Measurements from ENCODE around the gene ST6GALNAC3.
"Not testable (repeated sequence)": the region's sequence is repeated elsewhere in the genome, so short reads cannot be mapped to it uniquely, and the experiment has no call there.

Gene ST6GALNAC3

DNA sequence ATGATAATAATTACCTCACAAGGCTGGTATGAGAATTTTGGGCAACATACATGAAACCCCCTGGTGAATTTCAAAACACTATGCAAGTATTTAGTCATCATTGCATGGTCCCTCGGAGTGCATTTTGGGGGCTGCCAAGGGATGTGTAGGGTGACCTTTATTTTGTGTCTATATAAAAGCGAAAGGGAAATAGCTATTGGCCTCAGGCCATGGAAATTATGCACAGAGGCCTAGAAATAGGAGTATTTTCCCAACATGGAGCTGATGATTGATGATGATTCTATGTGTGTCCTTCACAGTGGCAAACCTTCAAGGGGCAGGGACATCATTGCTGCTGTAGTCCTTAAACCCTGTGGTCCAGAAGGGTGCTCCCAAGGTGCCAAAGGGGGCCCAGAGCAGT, 265.5 kb downstream of the ST6GALNAC3 start:
- no peak for DNase-seq (ENCODE audit: low read depth in 2 of 2)

DNA sequence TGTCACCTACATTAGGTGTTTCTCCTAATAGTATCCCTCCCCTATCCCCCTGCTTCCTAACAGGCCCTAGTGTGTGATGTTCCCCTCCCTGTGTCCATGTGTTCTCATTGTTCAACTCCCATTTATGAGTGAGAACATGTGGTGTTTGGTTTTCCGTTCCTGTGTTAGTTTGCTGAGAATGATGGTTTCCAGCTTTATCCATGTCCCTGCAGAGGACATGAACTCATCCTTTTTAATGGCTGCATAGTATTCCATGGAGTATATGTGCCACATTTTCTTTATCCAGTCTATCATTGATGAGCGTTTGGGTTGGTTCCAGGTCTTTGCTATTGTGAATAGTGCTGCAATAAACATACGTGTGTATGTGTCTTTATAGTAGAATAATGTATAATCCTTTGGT, 267.3 kb downstream of the ST6GALNAC3 start:
- not testable (repeated sequence) for DNase-seq (ENCODE audit: low read depth in 2 of 2)

DNA sequence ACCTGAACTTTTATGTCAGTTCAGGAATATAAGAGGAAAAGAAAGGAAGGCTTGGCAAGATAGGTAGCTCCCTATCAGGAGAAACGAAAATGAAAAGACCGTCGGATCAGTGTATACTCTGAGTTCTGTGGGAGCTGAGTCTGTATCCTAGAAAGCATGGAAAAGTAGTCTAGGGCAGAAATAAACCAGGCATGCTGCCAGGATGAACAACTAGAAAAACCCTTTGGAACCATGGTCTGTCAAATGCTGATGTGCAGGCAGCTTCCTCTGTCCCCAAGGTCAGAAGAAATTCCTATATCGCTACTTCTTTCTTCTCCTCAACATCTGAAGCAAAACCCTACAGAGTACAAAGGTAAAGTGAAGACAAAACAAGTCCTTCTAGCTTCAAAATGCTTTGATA, 268.8 kb downstream of the ST6GALNAC3 start:
- DNase-seq (ENCODE audit: low read depth in 2 of 2), result no peak

DNA sequence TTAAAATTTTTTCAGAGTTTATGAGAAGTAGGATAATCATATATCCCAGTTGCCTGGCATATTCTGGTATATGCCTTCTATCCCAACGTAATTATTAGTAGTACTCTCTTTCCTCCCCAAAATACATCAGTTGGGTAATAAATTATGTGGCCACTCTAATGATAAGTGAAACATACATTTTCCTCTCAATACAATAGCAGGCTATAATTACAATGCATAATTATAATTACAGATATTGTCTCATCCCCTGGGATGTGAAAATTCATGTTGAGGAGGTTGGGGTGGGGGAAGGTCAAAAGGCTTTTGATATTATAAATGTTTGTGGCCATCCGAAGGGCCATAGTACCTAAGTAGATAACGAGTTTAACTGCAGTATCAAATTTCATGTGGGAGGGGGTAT, 277.1 kb downstream of the ST6GALNAC3 start:
- DNase-seq (ENCODE audit: low read depth in 2 of 2), result no peak

GRCh38 chr1:76352741-76353435, 278.3 kb downstream of the ST6GALNAC3 start:
- no peak for DNase-seq (ENCODE audit: low read depth in 2 of 2)

DNA sequence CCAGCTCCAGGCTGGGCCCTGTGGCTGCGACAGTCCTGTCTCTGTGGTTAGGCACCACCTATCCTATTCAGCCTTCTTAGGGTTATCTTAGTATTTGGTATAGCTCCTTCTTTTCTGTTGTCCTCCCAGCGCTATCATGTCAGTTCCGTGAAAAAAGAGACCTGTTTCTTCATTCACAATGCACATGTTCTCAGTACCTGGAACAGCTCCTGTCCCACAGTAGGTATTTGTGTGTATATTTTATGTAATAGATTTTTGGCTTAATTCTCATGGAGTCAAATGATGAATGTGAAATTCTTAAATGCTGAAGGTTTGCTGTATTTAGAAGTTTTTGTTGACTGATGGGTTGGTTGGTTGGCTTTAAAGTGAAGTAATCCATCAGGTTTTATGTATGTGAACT, 279.7 kb downstream of the ST6GALNAC3 start:
- DNase-seq (ENCODE audit: low read depth in 2 of 2), result no peak

DNA sequence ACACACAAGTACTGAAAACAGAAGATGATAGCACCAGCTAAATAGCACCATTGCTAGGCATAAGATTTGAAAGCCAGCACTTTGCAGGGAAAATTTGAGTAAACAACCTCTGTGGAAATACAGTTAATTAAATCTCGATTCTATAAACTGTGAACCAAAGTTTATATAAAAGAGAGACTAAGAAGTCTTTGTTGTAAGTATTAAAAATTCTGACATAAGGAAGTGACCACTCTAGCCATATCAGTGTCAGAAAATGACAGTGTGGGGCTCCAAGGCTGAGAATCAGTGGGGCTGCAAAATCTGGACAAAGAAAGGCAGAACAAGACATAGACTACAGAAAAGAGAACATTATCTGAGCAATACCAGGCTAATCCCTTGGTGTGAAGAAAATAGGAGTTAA, 292.2 kb downstream of the ST6GALNAC3 start:
- DNase-seq (ENCODE audit: low read depth in 2 of 2), result no peak

GRCh38 chr1:76371941-76372340, 297.4 kb downstream of the ST6GALNAC3 start:
- DNase-seq (ENCODE audit: low read depth in 2 of 2), result no peak

DNA sequence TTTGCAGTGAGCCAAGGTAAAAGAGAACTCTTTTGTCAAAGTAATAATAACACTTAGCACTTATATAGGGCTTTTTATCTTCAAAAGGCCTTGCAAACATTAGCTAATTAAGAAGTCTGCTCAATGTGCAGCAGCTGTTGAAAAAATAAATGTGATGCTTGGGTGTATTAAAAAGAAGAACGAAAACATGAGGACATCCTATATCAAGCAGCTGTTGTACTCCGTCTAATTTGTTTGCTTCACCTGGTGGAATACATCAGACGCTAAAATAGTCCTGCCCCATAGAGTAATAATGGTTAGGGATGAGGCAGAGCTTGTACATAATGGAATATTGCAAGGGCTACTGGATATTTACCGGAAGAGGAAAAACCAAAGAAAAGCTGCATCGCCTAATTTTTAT, 299.5 kb downstream of the ST6GALNAC3 start:
- DNase-seq (ENCODE audit: low read depth in 2 of 2), result no peak

DNA sequence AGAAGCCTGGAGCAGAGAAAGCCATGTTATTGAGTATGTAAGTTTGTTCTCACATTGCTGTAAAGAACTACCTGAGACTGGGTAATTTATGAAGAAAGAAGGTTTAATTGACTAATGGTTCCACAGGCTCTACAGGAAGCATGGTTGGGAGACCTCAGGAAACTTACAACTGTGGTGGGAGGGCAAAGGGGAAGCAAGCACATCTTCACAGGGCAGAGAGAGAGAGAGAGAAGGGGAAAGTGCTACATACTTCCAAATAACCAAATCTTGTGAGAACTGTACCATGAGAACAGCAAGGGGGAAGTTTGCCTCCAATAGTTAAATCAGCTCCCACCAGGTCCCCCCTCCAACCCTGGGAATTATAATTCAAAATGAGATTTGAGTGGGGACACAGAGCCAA, 302.7 kb downstream of the ST6GALNAC3 start:
- DNase-seq (ENCODE audit: low read depth in 2 of 2), result no peak

DNA sequence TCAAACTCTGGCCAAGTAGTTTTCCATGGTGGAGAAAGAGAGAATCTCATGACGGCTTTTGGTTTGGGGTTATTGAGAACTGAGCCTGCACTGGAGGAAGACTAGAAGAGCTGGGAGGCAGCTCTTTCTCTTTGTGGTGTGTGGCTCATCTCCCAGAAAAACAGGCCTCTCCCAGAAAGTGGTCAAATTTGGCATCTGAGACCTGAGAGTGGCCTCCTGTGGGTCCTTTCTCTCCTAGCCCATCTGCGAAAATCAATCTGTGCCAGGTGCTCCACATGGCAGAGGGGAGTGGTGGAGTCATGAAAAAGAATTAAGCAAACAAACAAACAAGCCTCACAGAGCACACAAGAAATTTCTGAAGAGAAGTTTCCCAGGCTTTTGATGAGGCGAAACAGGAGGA, 305.0 kb downstream of the ST6GALNAC3 start:
- no peak for DNase-seq (ENCODE audit: low read depth in 2 of 2)

- DNase-seq (ENCODE audit: low read depth in 2 of 2), result no peak
Observed at GRCh38 chr1:76381450-76382097, 307.0 kb downstream of the ST6GALNAC3 start.

DNA sequence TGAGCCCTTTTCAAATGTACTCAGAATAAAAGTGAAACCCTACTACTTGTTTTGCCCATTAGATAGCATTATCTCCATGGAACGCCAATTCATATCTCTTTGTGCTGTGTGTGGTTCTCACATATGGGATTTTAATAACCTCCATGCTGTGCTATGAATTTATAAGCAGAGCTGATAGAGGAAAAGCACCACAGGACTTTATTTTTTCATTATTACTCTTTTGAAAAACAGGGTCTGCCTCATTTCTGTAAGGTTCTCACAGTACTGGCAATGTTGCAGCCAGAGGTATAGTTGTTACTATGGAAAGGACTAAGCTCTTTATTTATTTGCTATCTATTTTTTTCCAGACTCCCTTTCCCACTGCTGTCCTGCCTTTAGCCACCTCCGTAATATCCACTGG, 313.7 kb downstream of the ST6GALNAC3 start:
- DNase-seq (ENCODE audit: low read depth in 2 of 2), result no peak

DNA sequence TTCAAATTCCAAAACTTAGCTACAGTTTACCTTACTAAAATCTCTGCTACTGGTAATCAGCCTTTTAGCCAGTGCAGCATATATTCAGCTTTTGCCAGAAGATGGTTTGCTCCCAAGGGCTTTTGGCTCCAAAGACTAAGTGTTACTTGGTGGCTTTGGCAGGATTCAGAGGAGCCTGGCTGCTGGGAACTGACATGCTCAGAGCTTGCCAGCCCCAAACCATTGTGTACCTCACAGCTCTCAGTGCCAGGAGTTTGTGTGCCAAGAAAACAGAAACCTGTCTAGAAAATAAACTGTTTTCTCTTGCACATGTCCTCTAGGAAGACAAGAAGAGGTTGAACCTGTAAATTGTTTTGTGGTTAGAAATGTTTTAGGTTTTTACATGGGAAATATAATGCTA, 315.9 kb downstream of the ST6GALNAC3 start:
- no peak for DNase-seq (ENCODE audit: low read depth in 2 of 2)

DNA sequence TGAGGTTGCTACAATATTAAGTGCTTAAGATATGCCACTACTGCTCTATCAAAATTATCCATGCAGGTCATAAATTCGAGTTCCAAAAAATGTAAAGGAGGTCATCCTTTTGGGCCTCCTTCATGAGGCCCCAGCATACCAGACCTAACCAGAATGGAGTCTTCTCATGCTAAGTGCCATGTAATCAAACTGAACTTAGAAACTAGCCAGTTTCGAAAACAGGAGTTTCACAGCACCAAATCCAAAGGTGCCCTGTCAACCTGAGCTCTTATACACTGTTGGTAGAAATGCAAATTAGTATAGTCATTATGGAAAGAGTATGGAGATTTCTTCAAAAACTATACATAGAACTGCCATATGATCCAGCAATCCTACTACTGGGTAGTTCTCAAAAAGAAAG, 320.5 kb downstream of the ST6GALNAC3 start:
- DNase-seq (ENCODE audit: low read depth in 2 of 2), result no peak

DNA sequence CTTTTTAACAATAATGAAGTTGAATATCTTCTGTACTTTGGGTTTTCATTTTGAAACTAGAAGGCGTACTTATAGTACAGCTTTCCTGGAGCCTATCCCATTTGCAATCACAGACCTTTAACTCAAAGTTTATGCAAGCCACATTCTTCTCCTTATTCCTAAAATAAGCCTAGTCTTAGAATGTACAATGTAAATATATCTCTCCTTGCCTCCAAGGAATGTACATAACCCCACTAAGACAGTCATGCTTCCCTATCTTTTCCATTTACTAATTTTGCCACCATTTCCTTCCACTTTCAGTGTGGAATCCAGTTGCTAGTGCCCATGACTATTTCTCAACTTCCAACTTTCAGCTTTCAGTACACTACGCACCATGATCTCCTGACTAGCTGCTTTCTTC, 327.6 kb downstream of the ST6GALNAC3 start:
- no peak for DNase-seq (ENCODE audit: low read depth in 2 of 2)

GRCh38 chr1:76408303-76408702, 333.8 kb downstream of the ST6GALNAC3 start:
- no peak for DNase-seq (ENCODE audit: low read depth in 2 of 2)

GRCh38 chr1:76410499-76410898, 336.0 kb downstream of the ST6GALNAC3 start:
- no peak for DNase-seq (ENCODE audit: low read depth in 2 of 2)

- no peak for DNase-seq (ENCODE audit: low read depth in 2 of 2)
Observed at GRCh38 chr1:76418531-76418930, 344.0 kb downstream of the ST6GALNAC3 start.

DNA sequence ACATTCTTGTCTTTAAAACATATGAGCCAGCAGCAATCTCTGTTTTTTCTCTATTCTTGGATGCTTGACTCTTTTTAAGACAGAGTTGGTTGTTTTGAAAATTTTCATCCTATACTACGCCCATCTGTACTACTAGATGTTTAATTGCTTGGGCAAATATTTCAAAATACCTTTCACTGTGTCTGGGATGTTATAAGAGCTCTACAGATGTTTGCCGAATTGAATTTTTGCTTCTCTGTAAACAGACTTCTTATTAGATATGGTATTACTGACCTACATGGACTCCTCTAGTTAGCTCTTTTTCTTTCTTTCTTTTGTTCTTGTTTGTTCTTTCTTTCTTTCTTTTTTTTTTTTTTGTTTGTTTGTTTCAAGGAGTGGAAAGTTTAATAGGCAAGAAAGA, 345.1 kb downstream of the ST6GALNAC3 start:
- no peak for DNase-seq (ENCODE audit: low read depth in 2 of 2)

DNA sequence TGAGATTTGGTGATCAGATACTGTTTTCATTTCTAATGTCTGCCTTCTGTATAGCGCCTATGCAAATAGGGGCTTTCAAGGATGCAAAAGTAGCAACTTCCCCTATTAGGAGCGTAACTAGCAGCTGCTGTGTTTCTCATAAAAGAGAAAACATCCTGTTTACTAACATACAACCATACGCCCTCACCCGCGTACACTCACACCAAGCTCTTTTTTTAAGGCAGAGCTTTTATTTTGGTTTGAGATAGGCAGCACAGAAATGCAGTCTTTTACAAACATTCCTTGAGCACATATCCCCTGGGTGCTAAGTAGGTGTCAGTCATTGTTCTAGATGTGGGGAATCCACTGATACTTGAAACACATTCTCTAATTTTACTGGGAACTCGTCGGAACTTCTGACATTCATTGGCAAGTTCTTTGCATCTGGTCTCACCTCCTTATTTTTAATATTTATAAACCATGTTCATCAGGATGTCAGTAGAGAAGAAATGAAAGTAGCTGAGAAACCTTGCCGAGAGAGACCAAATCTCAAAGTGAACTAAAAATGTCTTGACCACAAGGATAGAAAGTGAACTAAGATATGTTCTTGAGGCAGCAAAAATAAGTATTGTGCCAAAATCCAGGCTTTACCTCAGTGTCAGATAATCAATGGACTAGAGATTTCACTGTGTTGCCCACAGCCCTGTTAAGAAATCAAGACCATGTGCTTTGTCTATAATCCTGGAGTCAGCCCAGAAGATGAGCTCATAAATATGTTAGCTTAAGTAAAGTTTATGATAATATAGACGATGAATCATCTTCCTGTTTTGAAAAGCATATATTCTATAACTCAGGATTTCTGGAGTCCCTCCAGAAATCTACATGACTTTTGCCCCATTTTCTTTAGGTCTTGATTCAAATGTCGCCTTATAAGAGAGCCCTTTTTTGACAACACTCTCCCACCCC, 350.9 kb downstream of the ST6GALNAC3 start:
- no peak for DNase-seq (ENCODE audit: low read depth in 2 of 2)

GRCh38 chr1:76426606-76427005, 352.1 kb downstream of the ST6GALNAC3 start:
- DNase-seq (ENCODE audit: low read depth in 2 of 2), result no peak

DNA sequence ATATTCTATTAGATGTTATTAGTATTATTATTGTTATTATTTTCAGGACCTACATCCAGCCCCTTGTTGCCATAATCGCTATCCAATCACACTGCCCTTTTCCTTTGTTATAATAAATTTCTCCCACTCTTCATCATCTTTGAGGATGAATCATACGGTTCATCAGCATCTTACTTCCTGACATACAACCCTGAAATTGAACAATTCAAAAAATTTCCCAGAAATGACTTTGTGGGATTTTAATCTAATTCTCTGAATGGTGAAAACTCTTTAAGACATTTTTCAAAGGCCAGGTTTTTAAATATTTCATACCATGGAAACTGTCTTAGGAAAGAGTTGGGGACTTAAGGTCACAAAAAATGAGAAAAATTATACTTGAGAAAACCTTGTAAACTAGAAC, 353.5 kb downstream of the ST6GALNAC3 start:
- DNase-seq (ENCODE audit: low read depth in 2 of 2), result no peak
